GM12865 (cell line): ENCODE measurements around the gene COPZ1.
"Not testable (repeated sequence)": the region's sequence is repeated elsewhere in the genome, so short reads cannot be mapped to it uniquely, and the experiment has no call there.

Experiments
- DNase-seq: peaks from one replicate; pipeline ENCODE4 v3.0.0; 2010; ENCODE audit warnings: low read depth
- H3K4me3 ChIP-seq: 2 replicates; pipeline ENCODE4 v1.5.1; 2011; ENCODE audit warnings: mild to moderate bottlenecking, low read depth, low read length, control low read depth
- CTCF ChIP-seq: IDR thresholded peaks from 2 replicates; pipeline ENCODE4 v1.5.1; 2011; ENCODE audit warnings: low read length, control low read depth, low read depth, inconsistent platforms; ENCODE audit not compliant: insufficient read depth; ENCODE audit errors: missing control alignments

COPZ1 gene, protein sequence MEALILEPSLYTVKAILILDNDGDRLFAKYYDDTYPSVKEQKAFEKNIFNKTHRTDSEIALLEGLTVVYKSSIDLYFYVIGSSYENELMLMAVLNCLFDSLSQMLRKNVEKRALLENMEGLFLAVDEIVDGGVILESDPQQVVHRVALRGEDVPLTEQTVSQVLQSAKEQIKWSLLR

DNA sequence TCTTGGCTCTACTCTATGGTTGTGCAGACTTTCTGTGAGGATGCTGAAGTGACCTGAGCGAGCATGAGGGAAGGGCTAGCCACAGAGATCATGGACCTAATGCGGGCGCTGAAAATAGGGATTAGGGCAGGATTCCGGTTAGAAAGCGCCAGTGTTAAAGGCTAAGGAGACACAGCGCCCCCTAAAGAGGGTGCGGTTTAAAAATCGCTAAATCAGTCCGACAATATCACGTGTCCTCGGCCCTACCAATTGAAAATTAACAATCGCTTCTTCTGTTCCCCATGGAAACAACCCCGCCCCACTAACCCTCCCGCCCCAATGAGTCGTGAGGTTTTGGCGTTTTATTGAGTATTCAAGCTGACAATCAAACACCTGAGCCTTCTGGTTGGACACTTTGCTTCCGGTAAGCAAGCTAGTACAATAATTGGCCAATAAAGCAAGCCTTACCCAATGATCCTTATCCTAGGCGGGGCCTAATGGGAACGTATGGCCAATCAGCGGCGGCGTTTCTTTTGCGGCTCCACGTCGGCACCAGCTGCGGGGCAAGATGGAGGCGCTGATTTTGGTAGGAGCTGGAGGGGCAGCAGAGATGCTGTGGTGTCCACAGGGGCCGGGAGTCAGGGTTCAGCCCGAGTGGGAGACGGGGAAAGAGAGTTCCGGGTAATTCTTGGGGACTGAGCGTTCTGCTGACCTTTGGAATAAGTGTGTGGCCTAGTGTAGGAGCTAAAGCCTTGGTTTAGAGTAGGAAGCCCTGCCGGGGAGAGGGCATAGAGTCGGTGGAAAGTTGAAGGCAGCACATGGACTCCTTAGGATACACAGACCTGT is at the start of gene COPZ1:
TSS of gene COPZ1 (plus strand) at position 515 of the 825 bp plus-strand sequence. CDS start at position 548, 33 bp downstream.
- DNase-seq, result peak; percentile 98
- peak within 1 kb of the TSS; percentile 81 for H3K4me3 ChIP-seq
- peak; percentile 74 for TF ChIP-seq CTCF

DNA sequence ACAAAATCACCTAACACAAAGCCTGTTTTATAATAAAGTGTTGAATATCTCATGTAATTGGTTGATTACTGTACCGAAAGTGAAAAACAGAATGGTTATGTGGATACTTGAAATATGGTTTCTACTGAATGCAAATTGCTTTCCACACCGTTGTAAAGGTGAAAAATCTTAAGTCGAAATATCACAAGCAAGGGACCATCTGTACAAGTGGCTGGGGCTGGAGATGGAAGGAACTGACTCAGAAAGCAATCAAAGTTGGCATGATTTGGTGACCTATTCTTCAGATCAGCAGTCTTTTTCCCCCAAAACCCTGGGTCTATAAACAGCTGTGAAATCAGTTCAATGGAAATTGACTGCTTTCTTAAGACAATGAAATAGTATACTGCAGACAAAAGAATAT is 48.6 kb upstream of the COPZ1 start:
- TF ChIP-seq CTCF, result no peak
- peak overlapping the region; percentile 75; the same call in 1 of the 2 replicates for H3K4me3 ChIP-seq
- DNase-seq, result peak; percentile 70

DNA sequence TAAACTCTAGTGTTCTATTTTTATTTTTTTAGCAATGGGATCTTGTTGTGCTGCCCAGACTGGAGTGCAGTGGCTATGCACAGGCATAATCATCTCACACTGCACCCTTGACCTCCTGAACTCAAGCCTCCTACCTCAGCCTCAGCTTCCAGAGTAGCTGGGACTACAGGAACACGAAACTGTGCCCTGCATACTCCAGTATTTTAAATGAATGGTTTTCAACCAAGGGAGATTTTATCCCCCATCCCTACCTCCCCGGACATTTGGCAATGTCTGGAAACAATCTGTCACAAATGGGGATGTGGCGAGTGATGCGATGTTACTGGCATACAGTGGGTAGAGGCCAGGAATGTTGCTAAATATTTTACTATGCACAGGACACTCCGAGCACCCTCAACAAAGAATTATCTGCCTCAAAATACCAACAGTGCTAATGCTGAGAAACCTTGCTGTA is 47.1 kb upstream of the COPZ1 start:
- no peak for DNase-seq
- no peak for TF ChIP-seq CTCF
- peak overlapping the region; percentile 75 for H3K4me3 ChIP-seq

DNA sequence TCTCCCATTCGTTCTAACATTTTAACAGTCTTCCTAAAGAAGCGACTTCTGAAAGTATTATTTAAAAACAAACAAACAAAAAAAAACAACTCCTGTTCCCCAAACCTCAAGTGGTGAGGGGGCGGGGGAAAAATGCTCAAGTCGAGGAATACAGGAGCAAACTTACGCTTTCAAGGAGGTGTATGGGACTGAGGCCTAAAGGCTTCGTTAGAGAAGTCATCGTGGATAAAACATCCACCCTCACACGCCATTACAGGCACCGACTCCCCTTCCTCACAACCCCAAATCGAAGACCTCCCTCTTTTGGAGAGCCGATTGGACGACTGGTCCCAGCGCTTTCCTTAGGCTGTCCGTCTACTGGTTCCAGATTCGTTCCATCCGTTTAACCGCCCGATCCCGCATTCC is 45.7 kb upstream of the COPZ1 start:
- DNase-seq, result no peak
- TF ChIP-seq CTCF, result no peak
- H3K4me3 ChIP-seq, result peak overlapping the region; percentile 75

DNA sequence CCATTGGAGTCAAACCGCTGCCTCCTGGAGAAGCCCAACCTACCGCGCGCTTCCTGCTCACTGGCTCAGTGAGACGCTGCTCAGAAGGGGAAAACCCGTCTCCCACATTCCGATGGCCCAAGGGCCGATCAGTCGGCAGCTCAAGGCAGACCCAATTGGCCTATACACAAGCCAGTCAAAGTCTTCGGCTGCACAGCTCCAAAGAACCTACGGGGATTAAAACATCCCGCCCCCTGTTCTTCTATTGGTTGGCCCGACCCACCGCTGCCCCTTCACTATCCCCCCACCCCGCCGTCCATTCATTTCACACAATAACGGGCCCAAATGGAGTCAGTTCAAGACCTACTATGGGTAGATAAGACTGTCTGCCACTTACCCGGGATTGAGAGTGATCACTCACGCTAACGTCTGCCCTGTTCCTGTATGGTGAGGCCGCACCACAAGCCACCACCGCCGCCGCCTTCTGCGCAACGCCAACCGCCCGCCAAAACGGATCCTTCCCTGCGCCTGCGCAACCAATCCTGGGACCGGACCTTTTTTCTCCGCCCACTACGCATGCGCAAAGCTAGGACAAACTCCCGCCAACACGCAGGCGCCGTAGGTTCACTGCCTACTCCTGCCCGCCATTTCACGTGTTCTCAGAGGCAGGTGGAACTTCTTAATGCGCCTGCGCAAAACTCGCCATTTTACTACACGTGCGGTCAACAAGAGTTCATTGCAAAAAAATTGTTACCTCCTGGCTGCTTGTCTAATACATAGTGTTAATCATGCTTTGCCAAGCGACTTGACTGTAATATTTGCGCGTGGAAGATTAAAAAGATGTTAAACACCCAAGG is 45.1 kb upstream of the COPZ1 start, which contains the start of gene CBX5:
TSS of gene CBX5 (minus strand) at position 491 of the 836 bp plus-strand sequence. CDS start 22,472 bp downstream, outside the sequence.
- TF ChIP-seq CTCF, result no peak
- peak; percentile 99 for DNase-seq
- peak within 1 kb of the TSS; percentile 94 for H3K4me3 ChIP-seq

GRCh38 chr12:54280468-54281260 is 44.3 kb upstream of the COPZ1 start, which contains the start of gene HNRNPA1:
HNRNPA1 (plus strand) TSS chr12:54280726; CDS start chr12:54280808, 82 bp downstream.
- no peak for TF ChIP-seq CTCF
- H3K4me3 ChIP-seq, result peak within 1 kb of the TSS; percentile 94
- peak; percentile 100 for DNase-seq

- DNase-seq, result not testable (repeated sequence)
These were observed 43.7 kb upstream of the COPZ1 start for GRCh38 chr12:54281261-54281638.

GRCh38 chr12:54281694-54282093 is 43.2 kb upstream of the COPZ1 start:
- not testable (repeated sequence) for DNase-seq
- H3K4me3 ChIP-seq, result peak overlapping the region; percentile 94

More at GRCh38 chr12:54281261-54281638, 43.7 kb upstream of the COPZ1 start:
- peak overlapping the region; percentile 94 for H3K4me3 ChIP-seq
